MM.1S (cell line): Measurements from ENCODE around the gene IGF1R.

Source experiments
- DNase-seq: peaks from one replicate; pipeline ENCODE4 v3.0.0-alpha.2; 2015
- H2AFZ ChIP-seq: fragments of 300-600 bp; sonication (generic); 2 replicates; pipeline ENCODE4 v1.6.0; 2016; ENCODE audit warnings: antibody characterized with exemption, low read length
- H3F3A ChIP-seq: fragments of 300-600 bp; sonication (generic); 2 replicates; pipeline ENCODE4 v1.6.1; 2016; ENCODE audit warnings: mild to moderate bottlenecking, antibody characterized with exemption, low read length, moderate library complexity, mixed read lengths; ENCODE audit not compliant: insufficient read depth
- H3K27ac ChIP-seq: fragments of 300-600 bp; sonication (generic); 2 replicates; pipeline ENCODE4 v1.5.1; 2016; ENCODE audit warnings: mild to moderate bottlenecking, low read length
- H3K27me3 ChIP-seq: fragments of 300-600 bp; sonication (generic); replicated peaks from 2 replicates; pipeline ENCODE4 v1.6.0; 2016; ENCODE audit warnings: low read length; ENCODE audit not compliant: insufficient read depth
- H3K36me3 ChIP-seq: fragments of 300-600 bp; sonication (generic); replicated peaks from 2 replicates; pipeline ENCODE4 v1.6.1; 2016; ENCODE audit warnings: mild to moderate bottlenecking, low read length, mixed read lengths; ENCODE audit not compliant: insufficient read depth
- H3K4me1 ChIP-seq: fragments of 300-600 bp; sonication (generic); 2 replicates; pipeline ENCODE4 v1.6.1; 2016; ENCODE audit warnings: low read length, mixed read lengths
- H3K4me2 ChIP-seq: fragments of 300-600 bp; sonication (generic); 2 replicates; pipeline ENCODE4 v1.6.0; 2016; ENCODE audit warnings: low read depth, low read length
- H3K4me3 ChIP-seq: fragments of 300-600 bp; sonication (generic); 2 replicates; pipeline ENCODE4 v1.5.1; 2016; ENCODE audit warnings: low read length, mixed read lengths
- H3K79me2 ChIP-seq: fragments of 300-600 bp; sonication (generic); 2 replicates; pipeline ENCODE4 v1.6.1; 2016; ENCODE audit warnings: mixed run types, low read length, mixed read lengths
- H3K9ac ChIP-seq: fragments of 300-600 bp; sonication (generic); 2 replicates; pipeline ENCODE4 v1.6.1; 2016; ENCODE audit warnings: low read length, mixed read lengths
- H3K9me2 ChIP-seq: fragments of 300-600 bp; sonication (generic); replicated peaks from 2 replicates; pipeline ENCODE4 v1.6.1; 2016; ENCODE audit warnings: mild to moderate bottlenecking, low read length, mixed read lengths; ENCODE audit not compliant: insufficient read depth
- H3K9me3 ChIP-seq: fragments of 300-600 bp; sonication (generic); replicated peaks from 2 replicates; pipeline ENCODE4 v1.6.1; 2016; ENCODE audit warnings: mild to moderate bottlenecking, low read length, mixed read lengths; ENCODE audit not compliant: insufficient read depth
- H4K20me1 ChIP-seq: fragments of 300-600 bp; sonication (generic); 2 replicates; pipeline ENCODE4 v1.6.1; 2016; ENCODE audit warnings: mild to moderate bottlenecking, low read length, moderate library complexity, mixed read lengths; ENCODE audit not compliant: insufficient read depth
- EZH2 ChIP-seq: fragments of 300-600 bp; sonication (generic); optimal IDR thresholded peaks from 2 replicates; pipeline ENCODE3; 2017; ENCODE audit warnings: low read depth, mild to moderate bottlenecking, antibody characterized with exemption, low read length, mixed read lengths
- EZH2phosphoT487 ChIP-seq: fragments of 300-600 bp; sonication (generic); IDR thresholded peaks from 2 replicates; pipeline ENCODE4 v1.6.1; 2018; ENCODE audit warnings: antibody characterized with exemption, low read length
- TF ChIP-seq, protein P1 (sequence below): fragments of 300-600 bp; sonication (generic); IDR thresholded peaks from 2 replicates; pipeline ENCODE4 v1.5.1; 2016; ENCODE audit warnings: antibody characterized with exemption, low read length, mixed read lengths

The IGF1R gene

DNA sequence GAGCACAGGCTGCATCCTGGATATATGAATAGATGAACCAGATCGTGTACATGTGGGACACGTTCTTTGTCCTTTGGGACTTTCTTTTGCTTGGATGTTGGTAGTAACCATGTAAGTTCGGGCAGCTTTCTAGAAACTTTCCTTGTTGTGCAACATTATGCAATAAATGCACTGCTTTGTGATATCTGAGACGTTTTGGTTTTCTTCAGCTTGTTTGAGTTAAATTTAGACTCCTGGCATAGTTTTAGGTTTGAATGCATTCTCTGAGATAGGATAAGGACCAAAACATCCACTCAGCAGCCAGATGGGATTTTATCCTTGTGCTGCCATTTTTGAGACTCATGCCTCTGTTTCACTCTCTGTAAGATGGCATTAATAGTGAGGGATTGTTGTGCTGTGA is 158.9 kb downstream of the IGF1R start:
- DNase-seq = no peak
- Histone ChIP-seq H3F3A (no peaks in the 10 kb centered on the region), H3K9me2 (no peaks in the 10 kb centered on the region), H2AFZ (no peak overlapping the region), H3K9ac (no peak overlapping the region), H3K4me1 (no peaks in the 10 kb centered on the region), H3K27me3 (no peaks in the 10 kb centered on the region), H3K36me3 (no peaks in the 10 kb centered on the region), H3K79me2 (peaks cover 48% of the 10 kb centered on the region), H3K4me2 (no peak overlapping the region), H4K20me1 (no peaks in the 10 kb centered on the region), H3K27ac (no peak overlapping the region), H3K9me3 (no peaks in the 10 kb centered on the region), H3K4me3 (no peak overlapping the region)
- no peak for TF ChIP-seq EZH2
- TF ChIP-seq, protein P1, sequence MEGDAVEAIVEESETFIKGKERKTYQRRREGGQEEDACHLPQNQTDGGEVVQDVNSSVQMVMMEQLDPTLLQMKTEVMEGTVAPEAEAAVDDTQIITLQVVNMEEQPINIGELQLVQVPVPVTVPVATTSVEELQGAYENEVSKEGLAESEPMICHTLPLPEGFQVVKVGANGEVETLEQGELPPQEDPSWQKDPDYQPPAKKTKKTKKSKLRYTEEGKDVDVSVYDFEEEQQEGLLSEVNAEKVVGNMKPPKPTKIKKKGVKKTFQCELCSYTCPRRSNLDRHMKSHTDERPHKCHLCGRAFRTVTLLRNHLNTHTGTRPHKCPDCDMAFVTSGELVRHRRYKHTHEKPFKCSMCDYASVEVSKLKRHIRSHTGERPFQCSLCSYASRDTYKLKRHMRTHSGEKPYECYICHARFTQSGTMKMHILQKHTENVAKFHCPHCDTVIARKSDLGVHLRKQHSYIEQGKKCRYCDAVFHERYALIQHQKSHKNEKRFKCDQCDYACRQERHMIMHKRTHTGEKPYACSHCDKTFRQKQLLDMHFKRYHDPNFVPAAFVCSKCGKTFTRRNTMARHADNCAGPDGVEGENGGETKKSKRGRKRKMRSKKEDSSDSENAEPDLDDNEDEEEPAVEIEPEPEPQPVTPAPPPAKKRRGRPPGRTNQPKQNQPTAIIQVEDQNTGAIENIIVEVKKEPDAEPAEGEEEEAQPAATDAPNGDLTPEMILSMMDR = no peak
- TF ChIP-seq EZH2phosphoT487 = no peak

GRCh38 chr15:98809273-98809672 is 160.9 kb downstream of the IGF1R start:
- Histone ChIP-seq H3K4me1 (no peaks in the 10 kb centered on the region), H4K20me1 (no peaks in the 10 kb centered on the region), H3K36me3 (no peaks in the 10 kb centered on the region), H3K4me3 (no peak overlapping the region), H3K9me2 (no peaks in the 10 kb centered on the region), H3F3A (no peaks in the 10 kb centered on the region), H3K9ac (no peak overlapping the region), H3K27me3 (no peaks in the 10 kb centered on the region), H3K27ac (no peak overlapping the region), H2AFZ (no peak overlapping the region), H3K4me2 (no peak overlapping the region), H3K79me2 (peaks cover 49% of the 10 kb centered on the region), H3K9me3 (no peaks in the 10 kb centered on the region)
- TF ChIP-seq EZH2 = no peak
- TF ChIP-seq EZH2phosphoT487 = no peak
- TF ChIP-seq, protein P1 = no peak
- DNase-seq = no peak

DNA sequence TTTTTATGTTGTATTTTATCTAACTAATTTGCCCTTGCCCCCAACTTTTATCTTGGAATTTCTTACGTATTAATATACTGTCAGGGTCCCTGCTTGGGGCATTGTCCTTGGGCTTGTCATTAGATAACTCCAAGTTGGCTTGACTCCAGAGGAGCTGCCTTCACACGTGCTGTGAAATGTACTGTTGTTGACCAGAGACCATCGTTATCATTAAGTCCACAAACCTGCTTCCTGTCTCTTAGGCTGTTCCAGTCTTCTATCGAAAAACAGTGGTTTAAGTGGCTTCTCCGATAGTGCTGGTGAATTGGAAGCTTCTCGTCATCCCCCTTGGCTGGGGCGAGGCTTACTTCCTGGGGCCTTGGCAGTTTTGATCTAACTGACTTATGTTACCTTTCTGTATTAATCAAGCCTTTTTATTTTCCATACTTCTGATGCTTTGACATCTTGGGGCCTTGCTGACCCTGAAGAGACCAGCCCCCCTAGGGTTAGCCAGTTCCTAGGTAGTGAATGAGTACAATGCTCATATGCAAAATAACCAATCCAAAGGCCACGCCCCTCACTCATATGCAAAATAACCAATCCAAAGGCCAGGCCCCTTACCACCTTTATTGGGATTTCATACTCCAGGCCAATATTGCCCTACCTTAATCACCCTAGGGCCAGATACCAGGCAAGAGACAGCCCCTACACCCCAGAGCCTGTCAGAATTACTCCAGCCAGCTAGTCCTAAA is 164.5 kb downstream of the IGF1R start:
- no peak overlapping the region for H3K4me2 ChIP-seq
- no peaks in the 10 kb centered on the region for H3K9me3 ChIP-seq
- H3K79me2 ChIP-seq = peaks cover 28% of the 10 kb centered on the region
- no peaks in the 10 kb centered on the region for H3K36me3 ChIP-seq
- DNase-seq = no peak
- no peak overlapping the region for H3K4me3 ChIP-seq
- no peak overlapping the region for H3K27ac ChIP-seq
- no peaks in the 10 kb centered on the region for H3K27me3 ChIP-seq
- no peak overlapping the region for H2AFZ ChIP-seq
- H3F3A ChIP-seq = no peaks in the 10 kb centered on the region
- no peaks in the 10 kb centered on the region for H3K4me1 ChIP-seq
- no peak for TF ChIP-seq EZH2
- TF ChIP-seq, protein P1 = no peak
- no peak for TF ChIP-seq EZH2phosphoT487
- H4K20me1 ChIP-seq = no peaks in the 10 kb centered on the region
- no peaks in the 10 kb centered on the region for H3K9me2 ChIP-seq
- H3K9ac ChIP-seq = no peak overlapping the region
